Activated naive CD8-positive, alpha-beta T cell (primary cell): Measurements from ENCODE around the gene ULK4.
"Not testable (repeated sequence)": the region's sequence is repeated elsewhere in the genome, so short reads cannot be mapped to it uniquely, and the experiment has no call there.

Experiments
- H3K27ac Mint-ChIP-seq: one replicate; pipeline ENCODE4 v1.8.0; 2021; ENCODE audit warnings: mixed read lengths
- H3K27me3 Mint-ChIP-seq: one replicate; pipeline ENCODE4 v1.8.0; 2021; ENCODE audit warnings: mixed read lengths
- H3K36me3 Mint-ChIP-seq: one replicate; pipeline ENCODE4 v1.8.0; 2021; ENCODE audit warnings: mixed read lengths
- H3K4me1 Mint-ChIP-seq: one replicate; pipeline ENCODE4 v1.8.0; 2021; ENCODE audit warnings: low read depth, mixed read lengths
- H3K4me3 Mint-ChIP-seq: one replicate; pipeline ENCODE4 v1.8.0; 2021; ENCODE audit warnings: mild to moderate bottlenecking, mixed read lengths
- H3K9me3 Mint-ChIP-seq: one replicate; pipeline ENCODE4 v1.8.0; 2021; ENCODE audit warnings: low read depth, mixed read lengths

ULK4 gene

DNA sequence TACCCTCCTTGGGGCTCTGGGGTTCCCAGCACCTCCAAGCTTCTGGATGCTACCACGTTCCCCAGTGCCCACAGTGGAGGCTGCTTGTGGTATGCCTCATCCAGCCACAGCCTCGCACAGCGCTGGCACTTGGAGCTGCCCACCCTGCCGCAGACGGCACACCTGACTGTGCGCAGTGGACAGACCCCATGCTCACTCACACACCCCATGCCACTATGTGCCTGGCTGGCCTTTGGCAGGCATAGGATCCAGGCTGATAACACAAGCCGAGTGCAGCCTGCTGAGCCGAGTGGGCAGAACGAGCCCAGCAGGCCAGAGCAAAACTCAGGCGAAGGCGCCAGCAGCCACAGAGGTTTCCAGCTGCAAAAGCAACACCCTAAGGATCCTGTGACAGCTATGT, 311.5 kb downstream of the ULK4 start:
- Mint-ChIP-seq H3K4me1 (no peaks in the 10 kb centered on the region), H3K36me3 (peaks cover 22% of the 10 kb centered on the region), H3K27me3 (no peaks in the 10 kb centered on the region), H3K4me3 (no peak overlapping the region), H3K9me3 (no peaks in the 10 kb centered on the region), H3K27ac (no peak overlapping the region)

DNA sequence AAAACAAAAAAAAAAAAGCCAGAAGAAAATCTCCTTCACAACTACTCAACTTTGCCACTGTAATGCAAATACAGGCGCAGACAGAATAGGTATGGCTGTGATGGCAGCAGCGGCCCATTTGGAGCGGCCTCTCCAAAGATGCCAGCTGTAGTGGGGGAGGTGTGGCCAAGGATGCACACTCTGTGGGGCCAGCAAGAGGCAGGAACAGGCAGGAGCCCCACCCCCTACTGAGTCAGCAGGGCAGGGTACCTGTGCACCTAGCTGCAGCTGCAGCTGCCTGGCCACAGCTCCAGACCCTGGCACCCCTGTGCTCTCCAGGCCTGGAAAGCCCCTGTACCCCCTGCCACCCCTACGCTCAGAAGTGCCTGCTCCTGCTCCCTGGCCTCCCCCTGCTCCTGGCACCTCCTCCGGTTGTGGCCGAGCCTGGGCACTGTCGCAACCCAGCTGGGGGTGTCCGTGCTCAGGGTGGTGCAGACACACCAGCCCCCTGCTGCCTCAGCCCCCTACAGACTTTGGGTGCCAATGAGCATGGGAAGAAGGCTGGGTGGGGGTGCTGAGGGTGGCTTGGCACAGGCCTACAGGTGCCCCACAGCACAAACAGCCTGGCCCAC, 312.7 kb downstream of the ULK4 start:
- Mint-ChIP-seq H3K9me3 (no peaks in the 10 kb centered on the region), H3K4me1 (no peaks in the 10 kb centered on the region), H3K36me3 (peaks cover 21% of the 10 kb centered on the region), H3K27me3 (no peaks in the 10 kb centered on the region), H3K27ac (no peak overlapping the region), H3K4me3 (no peak overlapping the region)

DNA sequence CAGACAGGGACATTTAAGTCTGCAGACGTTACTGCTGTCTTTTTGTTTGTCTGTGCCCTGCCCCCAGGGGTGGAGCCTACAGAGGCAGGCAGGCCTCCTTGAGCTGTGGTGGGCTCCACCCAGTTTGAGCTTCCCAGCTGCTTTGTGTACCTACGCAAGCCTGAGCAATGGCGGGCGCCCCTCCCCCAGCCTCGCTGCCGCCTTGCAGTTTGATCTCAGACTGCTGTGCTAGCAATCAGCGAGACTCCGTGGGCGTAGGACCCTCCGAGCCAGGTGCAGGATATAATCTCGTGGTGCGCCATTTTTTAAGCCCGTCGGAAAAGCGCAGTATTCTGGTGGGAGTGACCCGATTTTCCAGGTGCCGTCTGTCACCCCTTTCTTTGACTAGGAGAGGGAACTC, 314.2 kb downstream of the ULK4 start:
- H3K9me3 Mint-ChIP-seq, H3K27me3 Mint-ChIP-seq, H3K4me3 Mint-ChIP-seq, H3K4me1 Mint-ChIP-seq, H3K27ac Mint-ChIP-seq: not testable (repeated sequence)
- H3K36me3 Mint-ChIP-seq, result peaks cover 19% of the 10 kb centered on the region

DNA sequence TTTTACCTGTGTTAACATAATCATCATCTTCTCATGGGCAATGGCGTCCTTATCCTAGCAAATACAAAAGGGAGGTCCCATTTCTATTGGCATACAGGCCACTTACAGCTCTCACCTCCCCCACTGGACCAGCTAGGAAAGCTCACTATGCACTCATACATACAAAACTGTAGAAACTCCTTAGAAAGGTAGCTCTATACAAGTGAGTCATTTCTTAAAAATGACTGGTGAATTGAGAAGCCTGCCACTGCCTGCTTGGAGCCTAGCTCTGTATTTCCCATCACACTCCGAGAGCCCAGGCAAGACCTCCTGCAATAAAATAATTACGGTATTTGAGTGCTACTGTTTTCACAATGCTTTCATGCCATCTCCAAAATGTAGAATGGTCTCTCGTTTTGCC, 321.8 kb downstream of the ULK4 start:
- Mint-ChIP-seq H3K27ac (no peak overlapping the region), H3K4me1 (no peaks in the 10 kb centered on the region), H3K27me3 (no peaks in the 10 kb centered on the region), H3K4me3 (no peak overlapping the region), H3K9me3 (no peaks in the 10 kb centered on the region), H3K36me3 (peaks cover 3% of the 10 kb centered on the region)

DNA sequence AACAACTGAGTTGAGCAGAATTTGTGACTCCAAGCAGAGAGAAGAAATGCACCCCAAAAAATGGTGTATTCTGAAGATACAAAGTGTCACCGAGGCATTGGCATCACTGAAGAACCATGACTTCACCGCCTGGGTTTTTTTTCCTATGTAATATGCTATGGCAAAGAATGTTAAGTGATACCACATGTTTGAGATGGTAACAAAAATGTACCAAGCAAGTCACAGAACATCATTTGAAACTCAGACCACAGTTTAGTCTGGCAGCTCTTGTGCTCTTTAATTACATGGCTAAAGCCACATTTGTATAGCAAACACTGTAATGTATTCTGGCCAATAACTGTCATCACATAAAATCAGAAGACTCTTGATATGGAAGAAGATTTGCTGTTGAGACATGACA, 323.5 kb downstream of the ULK4 start:
- Mint-ChIP-seq H3K27me3 (no peaks in the 10 kb centered on the region), H3K27ac (no peak overlapping the region), H3K4me3 (no peak overlapping the region), H3K36me3 (peaks cover 3% of the 10 kb centered on the region), H3K9me3 (no peaks in the 10 kb centered on the region), H3K4me1 (no peaks in the 10 kb centered on the region)

DNA sequence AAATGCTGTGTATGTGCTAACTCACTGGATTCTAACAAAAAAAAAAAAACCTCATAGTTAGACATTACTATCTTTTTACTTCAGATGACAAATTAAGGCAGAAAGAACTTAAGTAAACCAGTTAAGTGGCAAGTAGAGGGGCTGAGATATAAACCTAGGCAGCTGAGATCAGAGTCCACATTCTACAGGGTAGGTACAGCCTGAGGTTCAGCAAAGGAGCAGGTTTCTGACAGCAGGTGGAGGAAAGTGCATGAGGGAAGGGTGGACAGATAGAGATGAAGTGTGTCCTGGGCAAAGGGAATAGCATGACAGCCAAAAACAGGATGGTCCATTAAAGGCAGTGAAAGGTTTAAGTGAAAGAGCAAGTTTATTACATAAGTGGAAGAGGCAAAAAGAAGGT, 329.2 kb downstream of the ULK4 start:
- Mint-ChIP-seq H3K27me3 (no peaks in the 10 kb centered on the region), H3K27ac (no peak overlapping the region), H3K4me3 (no peak overlapping the region), H3K4me1 (no peaks in the 10 kb centered on the region), H3K9me3 (no peaks in the 10 kb centered on the region), H3K36me3 (no peaks in the 10 kb centered on the region)

DNA sequence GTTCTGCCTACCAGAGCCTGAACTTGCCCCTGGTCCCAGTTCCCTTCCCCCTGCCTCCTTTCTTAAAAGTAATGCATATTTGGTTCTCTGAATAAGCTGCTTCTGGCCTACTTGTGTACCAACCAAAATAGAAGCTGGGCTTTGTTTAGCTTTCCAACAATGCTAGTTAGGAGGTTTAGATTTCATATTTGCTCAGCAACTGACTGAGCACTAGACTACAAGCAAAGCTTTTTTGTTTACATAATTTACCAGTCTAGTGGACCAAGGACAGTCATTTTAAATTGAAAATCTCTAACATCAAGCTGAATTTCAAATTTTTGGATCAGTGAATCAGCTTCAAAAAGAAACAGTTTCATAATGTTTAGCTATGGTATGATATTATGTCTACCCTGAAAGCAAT, 331.2 kb downstream of the ULK4 start:
- no peaks in the 10 kb centered on the region for H3K4me1 Mint-ChIP-seq

DNA sequence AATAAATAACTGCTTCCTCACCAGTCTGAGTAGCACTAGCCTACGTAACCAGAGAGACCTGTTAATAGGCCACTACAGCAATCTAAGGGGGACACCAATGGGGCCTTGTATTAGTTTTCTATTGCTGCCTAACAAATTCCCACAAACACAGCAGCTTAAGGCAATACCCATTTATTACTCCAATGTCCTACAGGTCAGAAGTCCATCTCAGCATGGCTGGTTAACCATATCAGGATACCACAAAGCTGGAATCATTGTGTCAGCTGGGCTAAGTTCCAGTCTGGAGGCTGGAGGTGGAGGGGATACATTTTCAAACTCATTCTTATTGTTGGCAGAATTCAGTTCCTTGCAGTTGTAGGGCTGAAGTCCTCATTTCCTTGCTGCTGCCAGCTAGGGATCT, 331.9 kb downstream of the ULK4 start:
- no peaks in the 10 kb centered on the region for H3K9me3 Mint-ChIP-seq
- H3K4me1 Mint-ChIP-seq, result no peaks in the 10 kb centered on the region
- no peaks in the 10 kb centered on the region for H3K27me3 Mint-ChIP-seq
- peaks cover 4% of the 10 kb centered on the region for H3K36me3 Mint-ChIP-seq
- no peak overlapping the region for H3K4me3 Mint-ChIP-seq
- no peak overlapping the region for H3K27ac Mint-ChIP-seq

More for the DNA sequence above, 331.2 kb downstream of the ULK4 start:
- no peaks in the 10 kb centered on the region for H3K9me3 Mint-ChIP-seq
- H3K4me3 Mint-ChIP-seq, result no peak overlapping the region
- no peak overlapping the region for H3K27ac Mint-ChIP-seq
- H3K36me3 Mint-ChIP-seq, result no peaks in the 10 kb centered on the region
- H3K27me3 Mint-ChIP-seq, result no peaks in the 10 kb centered on the region

DNA sequence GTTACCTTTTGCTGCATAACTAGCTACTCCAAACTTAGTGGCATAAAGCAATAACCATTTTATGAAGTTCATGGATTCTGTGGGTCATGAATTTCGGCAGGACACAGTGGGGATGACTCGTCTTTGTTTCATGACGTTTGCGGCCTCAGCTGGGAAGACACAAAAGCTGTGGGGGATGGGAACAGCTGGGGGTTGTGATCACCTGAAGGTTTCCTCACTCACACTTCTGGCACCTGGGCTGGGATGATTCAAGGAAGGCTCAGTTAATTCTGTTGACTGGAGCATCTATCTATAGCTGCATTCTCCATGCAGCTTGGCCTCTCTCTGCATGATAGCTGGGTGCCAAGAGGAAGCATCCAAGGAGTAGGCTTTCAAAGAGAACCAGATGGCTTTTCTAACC, 332.8 kb downstream of the ULK4 start:
- peaks cover 4% of the 10 kb centered on the region for H3K36me3 Mint-ChIP-seq
- H3K27ac Mint-ChIP-seq, result no peak overlapping the region
- H3K9me3 Mint-ChIP-seq, result no peaks in the 10 kb centered on the region
- no peak overlapping the region for H3K4me3 Mint-ChIP-seq
- H3K27me3 Mint-ChIP-seq, result no peaks in the 10 kb centered on the region
- no peaks in the 10 kb centered on the region for H3K4me1 Mint-ChIP-seq

DNA sequence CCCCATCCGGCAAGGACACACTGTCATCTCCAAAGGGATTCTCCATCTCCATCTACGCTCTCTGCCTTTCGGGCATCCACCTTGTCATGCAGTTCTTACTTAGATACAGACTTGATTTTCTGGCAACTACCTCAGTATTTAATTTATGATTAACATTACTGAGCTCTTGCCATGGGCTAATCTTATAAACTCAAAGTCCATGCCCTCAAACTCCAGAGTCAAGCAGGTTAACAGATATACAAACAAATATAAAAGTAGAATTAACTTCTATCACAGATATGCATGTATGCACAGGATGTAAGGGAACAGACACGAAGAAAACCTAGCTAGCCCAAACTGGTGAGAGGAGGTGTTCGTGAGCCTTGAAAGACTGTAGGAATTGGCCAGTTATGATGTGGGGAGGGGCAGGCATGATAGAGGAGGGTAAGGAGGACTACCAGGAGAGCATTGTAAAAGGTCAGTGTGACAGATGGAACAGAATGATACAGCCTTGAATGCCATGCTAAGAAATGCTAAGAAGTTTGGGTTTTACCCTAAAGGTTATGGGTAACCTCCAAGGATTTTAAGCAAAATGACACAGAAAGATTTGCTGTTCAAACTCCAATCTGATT, 334.3 kb downstream of the ULK4 start:
- no peak overlapping the region for H3K27ac Mint-ChIP-seq
- H3K9me3 Mint-ChIP-seq, result no peaks in the 10 kb centered on the region
- H3K36me3 Mint-ChIP-seq, result peaks cover 7% of the 10 kb centered on the region
- H3K4me3 Mint-ChIP-seq, result no peak overlapping the region
- no peaks in the 10 kb centered on the region for H3K4me1 Mint-ChIP-seq
- H3K27me3 Mint-ChIP-seq, result no peaks in the 10 kb centered on the region

DNA sequence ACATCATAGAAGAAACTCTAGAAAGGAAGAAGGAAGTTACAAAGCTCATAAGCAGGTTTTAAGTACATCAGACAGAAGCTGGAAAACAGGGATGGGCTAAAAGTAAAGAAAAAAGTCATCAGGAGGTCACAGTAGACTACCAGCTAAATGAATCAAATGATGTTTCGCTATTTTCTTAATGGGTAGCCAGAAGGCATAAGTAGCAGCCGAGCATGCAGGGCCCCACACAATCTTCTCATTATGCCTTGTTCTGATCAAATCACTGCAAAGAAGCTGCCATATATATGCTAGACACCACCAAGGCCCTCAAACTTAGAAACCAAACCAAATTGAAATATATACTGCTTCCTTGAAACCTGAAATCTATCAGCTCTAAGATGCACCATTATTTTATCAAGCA, 349.1 kb downstream of the ULK4 start:
- Mint-ChIP-seq H3K4me3 (no peak overlapping the region), H3K27ac (no peak overlapping the region), H3K4me1 (peaks cover 1% of the 10 kb centered on the region), H3K36me3 (peaks cover 13% of the 10 kb centered on the region), H3K9me3 (no peaks in the 10 kb centered on the region), H3K27me3 (no peaks in the 10 kb centered on the region)

DNA sequence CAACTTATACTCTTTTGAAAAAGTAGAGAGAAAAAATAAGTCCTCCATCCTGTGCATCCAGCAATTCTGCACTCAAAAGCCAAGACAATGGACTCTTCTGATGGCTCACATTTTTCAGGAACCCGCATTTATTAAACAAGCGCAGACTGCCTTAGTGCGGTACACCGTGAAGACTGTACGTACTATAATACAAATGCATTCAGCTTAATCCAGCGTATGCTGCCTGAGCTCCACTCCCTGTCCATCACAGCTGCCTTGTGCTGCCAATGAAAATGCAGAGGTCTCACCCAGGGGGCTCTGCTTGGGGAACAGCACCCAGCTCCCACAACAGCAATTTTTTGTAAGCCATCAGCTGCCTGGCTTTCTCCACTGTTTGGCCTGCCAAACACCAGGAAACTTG, 350.9 kb downstream of the ULK4 start:
- peaks cover 13% of the 10 kb centered on the region for H3K36me3 Mint-ChIP-seq
- H3K4me1 Mint-ChIP-seq, result peaks cover 1% of the 10 kb centered on the region
- no peak overlapping the region for H3K27ac Mint-ChIP-seq
- H3K27me3 Mint-ChIP-seq, result no peaks in the 10 kb centered on the region
- H3K9me3 Mint-ChIP-seq, result no peaks in the 10 kb centered on the region
- no peak overlapping the region for H3K4me3 Mint-ChIP-seq

DNA sequence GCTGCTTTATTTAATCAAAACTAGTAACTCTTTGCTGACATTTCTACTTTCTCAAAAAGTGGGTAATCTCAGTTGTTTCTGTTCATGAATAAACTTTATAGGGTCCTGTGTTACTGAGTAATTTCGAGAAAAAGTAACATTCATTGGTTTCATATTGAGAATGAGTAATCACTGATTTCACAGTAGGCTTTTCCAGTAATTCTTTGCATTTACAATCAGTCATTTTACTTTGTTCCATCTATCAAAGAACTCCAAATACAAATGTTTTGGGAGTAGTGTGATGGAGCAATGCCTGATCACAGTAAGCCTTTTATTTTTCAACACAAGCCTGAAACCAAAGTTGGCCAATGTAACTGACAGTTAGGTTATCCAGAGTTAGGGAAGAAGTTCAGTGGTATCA, 353.6 kb downstream of the ULK4 start:
- Mint-ChIP-seq H3K4me1 (peaks cover 1% of the 10 kb centered on the region), H3K4me3 (no peak overlapping the region), H3K36me3 (peaks cover 5% of the 10 kb centered on the region), H3K9me3 (no peaks in the 10 kb centered on the region), H3K27me3 (no peaks in the 10 kb centered on the region), H3K27ac (no peak overlapping the region)

DNA sequence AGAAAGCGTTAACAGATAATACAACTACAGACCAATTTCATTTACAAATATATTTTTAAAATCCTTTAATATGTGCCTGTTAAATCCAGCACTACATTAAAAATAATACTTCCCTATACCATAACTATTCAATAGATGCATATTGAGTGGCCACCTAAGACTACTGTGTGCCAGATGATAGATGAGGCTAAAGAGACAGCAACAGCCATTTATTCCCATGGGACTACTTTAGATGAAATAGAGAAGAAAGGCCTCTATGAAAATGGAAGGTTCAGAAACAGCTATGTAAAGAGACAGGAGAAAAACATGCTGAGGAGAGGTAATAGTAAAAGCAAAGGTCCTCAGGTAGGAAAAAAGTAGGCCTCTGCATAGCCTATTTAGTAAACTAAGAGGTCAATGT, 358.1 kb downstream of the ULK4 start:
- H3K4me3 Mint-ChIP-seq, result no peak overlapping the region
- no peaks in the 10 kb centered on the region for H3K9me3 Mint-ChIP-seq
- H3K36me3 Mint-ChIP-seq, result peaks cover 3% of the 10 kb centered on the region
- peaks cover 1% of the 10 kb centered on the region for H3K4me1 Mint-ChIP-seq
- H3K27ac Mint-ChIP-seq, result no peak overlapping the region
- H3K27me3 Mint-ChIP-seq, result no peaks in the 10 kb centered on the region

DNA sequence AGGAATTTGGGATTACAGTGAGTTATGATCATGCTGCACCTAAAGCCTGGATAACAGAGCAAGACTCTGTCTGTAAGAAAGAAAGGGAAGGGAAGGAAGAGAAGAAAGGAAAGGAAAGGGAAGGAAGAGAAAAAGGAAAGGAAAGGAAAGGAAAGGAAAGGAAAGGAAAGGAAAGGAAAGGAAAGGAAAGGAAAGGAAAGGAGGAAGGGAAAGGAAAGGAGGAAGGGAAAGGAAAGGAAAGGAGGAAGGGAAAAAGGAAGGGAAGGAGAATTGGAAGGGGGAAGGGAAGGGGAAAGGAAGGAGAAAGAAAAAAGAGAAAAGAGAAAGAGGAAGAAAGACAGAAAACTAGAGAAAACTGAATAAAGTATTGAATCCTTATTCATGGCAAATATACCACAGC, 359.8 kb downstream of the ULK4 start:
- Mint-ChIP-seq H3K36me3 (peaks cover 3% of the 10 kb centered on the region), H3K4me3 (no peak overlapping the region), H3K9me3 (no peaks in the 10 kb centered on the region), H3K4me1 (no peaks in the 10 kb centered on the region), H3K27me3 (no peaks in the 10 kb centered on the region), H3K27ac (no peak overlapping the region)

DNA sequence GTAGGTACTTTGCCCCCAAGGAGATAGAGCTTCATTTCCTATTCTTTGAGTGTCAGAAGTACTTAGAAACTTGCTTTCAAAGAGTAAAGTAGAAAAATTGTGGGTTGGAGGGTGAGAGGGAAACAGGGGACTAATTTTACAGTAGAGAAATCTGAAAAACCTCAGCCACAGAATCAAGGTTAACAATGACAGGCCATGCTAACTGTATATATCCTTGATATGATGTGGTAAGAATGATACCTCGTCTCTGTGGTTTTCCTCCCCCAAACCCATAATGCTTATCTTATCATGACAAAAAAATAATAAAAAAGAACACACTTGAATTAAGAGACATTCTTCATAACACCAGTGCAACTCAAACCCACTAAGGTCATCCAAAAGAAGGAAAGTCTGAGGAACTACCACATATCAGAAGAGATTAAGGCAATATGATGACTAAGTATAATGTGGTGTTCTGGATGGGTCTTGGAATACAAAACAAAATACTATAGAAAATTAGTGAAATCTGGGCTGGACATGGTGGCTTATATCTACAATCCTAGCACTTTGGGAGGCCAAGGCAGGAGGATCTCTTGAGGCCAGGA, 360.4 kb downstream of the ULK4 start:
- H3K27ac Mint-ChIP-seq, result no peak overlapping the region
- H3K4me1 Mint-ChIP-seq, result no peaks in the 10 kb centered on the region
- H3K27me3 Mint-ChIP-seq, result no peaks in the 10 kb centered on the region
- H3K9me3 Mint-ChIP-seq, result no peaks in the 10 kb centered on the region
- H3K36me3 Mint-ChIP-seq, result peaks cover 4% of the 10 kb centered on the region
- no peak overlapping the region for H3K4me3 Mint-ChIP-seq
